T-helper 1 cell (primary cell): ENCODE results near the gene CASTOR1.
A peak's percentile ranks its signal among the peaks of the same experiment; 100 is the strongest.

Source experiments
- DNase-seq, 5 donors: peaks; one replicate each; pipeline ENCODE4 v3.0.0-alpha.2; 2012 to 2020

Gene CASTOR1

DNA sequence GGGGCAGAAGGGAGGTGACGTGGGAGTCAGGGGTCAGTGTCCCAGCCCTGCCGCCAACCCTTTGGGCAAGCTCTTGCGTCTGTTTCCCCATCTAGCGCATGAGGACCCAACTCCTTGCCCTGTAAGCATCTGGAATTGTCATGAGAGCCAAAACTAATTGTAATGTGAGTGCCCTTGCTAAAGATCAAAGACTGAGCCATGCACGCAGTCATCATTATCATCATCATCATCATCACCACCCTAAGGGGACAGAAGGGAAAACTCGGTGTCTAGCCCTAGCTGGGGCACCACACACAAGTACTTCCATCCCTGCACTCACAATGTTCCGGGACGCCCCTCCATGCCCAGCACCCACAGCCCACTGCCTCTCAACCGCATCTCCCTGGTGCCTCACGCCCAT, 45.2 kb downstream of the CASTOR1 start:
- DNase-seq: no peak

DNA sequence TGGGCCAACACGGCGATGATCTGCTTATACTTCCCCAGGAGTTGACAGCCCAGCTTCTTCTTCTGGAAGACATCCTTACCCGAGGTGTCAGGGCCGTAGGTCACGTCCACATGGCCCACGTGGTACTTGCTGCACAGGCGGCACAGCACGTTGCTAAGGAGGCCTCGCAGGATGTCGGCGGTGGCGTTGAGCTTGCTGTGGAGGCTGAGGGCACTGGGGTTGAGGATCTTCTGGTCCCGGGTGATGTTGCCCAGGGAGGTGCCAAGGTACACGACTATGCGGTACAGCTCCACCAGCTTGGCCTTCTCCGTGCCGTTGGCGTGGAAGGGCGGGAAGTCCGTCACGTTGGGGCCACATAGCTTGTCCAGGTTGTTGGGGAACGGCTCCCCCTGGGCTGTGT, 45.6 kb downstream of the CASTOR1 start:
- peak in 1 of 5 donors; percentile 69 for DNase-seq

DNA sequence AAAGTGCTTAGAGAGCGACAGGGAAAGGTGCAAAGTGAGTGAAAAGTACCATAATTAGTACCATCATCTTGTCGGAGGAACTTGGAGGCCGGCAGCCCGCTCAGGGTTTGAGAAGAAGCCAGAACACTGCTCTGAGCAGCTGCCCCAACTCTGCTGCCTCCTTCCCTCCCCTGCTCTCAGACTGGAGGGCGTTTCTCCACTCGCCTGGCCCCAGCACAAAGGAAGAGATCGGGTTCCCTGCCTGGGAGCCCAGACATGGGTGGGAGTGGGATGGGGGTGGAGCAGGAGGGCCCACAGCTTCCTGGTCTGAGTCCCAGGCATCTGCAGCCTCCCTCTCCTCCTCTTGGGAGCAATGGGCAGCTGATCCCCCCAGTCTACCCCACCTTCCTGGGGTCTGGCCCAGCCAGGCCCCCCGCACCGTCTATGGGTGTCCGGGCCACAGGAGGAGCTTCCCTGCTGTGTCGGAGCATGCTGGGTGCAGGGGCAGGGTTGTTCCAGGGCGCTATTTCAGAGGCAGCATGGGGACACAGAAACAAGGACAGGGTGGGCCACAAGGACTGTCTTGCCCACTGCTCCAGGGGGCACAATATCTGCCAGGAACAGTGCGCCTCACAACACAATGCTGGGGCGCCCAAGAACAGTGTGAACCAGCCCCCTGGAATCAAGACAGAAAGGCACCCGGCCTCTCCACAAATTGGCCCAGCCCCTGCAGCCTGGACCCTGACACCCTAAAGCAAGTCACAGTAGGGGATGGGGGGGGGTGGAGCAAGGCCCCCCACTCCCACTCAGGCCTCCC, 47.5 kb downstream of the CASTOR1 start:
- DNase-seq: no peak

DNA sequence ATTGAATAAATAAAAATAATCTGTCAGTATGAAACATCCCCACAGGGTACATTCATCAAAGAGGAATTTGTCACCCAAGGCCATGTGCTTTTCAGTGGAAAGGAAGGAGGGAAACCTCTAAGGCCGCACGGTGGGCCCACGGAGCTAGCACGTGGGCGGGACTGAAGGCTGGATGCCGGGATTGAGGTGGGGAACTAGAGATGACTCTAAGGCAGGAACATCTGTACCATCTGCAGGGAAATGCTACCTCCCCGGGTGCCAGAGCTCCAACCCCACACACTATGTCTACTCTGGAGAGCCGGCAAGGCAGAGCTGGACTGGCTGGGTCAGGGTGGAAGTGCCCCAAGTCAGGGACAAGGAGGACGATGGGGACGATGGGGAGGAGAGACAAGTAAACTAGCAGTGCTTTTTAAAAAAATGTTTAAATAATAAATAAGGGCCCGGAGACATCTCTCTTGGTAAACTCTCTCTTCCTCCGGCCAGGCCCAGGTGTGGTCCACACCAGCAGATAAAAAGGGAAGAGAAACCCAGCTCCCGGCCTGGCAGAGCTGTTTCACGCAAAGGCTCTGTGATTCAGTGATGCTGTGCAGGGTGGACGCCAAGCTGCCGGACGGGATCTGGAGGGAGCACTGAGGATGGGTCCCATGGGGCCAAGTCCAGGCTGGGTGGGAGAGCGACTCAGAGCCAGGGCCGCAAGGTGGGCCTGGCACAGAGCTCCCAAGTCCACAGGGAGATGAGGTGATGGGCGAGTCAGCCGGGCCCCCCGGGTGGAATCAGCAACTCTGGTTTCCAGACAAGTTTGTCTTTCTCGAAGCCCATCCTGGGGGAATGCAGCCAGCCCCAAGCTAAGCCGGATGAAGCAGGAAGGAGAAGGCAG, 48.5 kb downstream of the CASTOR1 start:
- no peak for DNase-seq

DNA sequence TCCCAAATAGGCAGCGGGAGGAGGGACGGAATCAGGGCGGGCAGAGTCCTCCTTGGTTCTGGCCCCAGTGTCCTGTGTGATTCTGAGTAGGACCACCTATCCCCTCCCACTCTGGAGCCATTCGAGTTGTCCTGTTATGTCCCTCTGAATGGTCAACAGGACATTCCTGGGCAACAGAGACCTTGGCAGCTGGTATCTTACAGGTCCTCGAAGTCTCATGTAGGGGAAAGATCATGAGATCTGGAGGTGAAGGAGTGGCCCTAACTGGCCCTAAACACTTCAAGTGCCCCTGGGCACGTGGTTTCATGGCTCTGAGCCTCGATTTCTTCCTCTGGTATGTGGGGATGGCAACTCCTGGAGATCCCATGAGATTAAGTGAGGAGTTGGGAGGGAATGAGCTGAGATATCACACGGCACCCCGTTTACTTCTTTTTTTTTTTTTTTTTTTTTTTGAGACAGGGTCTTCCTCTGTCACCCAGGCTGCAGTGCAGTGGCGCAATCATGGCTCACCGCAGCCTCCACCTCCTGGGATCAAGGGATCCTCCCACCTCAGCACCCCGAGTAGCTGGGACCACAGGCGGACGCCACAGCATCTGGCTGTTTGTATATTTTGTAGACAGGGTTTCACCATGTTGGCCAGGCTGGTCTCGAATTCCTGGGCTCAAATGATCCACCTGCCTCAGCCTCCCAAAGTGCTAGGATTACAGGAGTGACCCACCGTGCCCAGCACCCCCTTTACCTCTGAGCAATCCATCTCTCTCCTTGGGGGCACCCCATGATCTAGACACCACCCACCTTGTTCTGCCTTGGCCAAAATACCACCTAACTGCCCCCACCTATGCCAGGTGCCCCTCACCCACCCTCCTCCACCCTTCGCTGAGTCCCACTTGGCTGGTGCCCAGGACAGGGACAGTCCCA, 49.6 kb downstream of the CASTOR1 start:
- DNase-seq: no peak

DNA sequence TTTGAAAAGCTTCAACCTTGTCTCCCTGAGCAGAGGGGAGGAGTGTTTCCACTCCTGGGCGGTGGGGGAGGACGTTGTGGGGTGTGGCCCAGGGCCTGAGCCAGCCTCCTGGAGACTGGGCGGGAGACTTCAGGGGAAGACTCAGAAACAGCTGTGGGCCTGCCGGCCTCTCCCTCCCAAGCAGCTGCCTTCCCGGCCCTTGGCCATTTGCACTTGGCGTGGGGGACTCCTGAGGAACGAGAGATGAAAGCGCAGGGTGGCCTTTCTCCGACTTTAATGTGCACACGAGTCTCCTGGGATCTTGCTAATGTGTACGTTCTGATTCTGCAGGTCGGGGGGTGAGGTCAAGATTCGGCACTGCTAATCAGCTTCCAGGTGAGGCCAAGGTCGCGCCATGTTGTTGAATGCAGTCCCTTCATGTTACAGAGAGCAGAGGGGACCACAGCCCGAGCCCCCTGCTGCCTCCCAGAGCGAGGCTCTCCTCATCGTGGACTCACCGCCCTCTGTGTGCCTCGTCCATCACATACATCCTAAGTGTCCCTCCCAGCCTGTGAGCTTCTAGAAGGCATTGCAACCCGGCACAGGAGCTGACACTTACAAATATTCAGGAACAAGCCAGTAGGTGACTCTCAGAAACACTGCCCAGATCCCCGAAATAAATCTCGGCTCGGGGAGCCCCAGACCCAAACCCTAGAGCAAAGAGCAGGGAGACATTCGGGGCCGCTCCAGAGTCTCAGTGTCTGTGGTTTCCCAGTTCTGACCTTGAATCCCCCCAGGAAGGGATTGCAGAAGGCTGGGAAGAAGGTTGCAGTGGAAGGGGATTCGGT, 50.4 kb downstream of the CASTOR1 start:
- no peak for DNase-seq

DNA sequence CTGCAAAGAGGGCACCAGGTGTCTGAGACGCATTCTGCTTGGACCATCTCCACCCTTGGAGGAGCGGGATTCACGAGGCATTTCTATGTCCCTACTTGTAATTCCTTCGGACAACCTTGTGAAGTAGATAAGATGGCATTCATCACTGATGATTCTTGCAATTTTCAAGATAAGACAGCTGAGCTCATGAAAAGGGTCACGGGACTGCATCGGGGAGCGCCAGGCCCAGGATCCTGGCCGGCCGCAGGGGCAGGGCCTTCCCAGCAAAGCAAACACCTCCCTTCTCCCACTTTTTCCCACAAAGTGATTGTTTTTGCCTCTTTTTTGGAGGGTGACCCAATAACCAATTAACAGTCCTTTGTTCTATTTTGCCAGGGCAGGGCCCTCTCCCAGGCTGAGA, 51.2 kb downstream of the CASTOR1 start:
- no peak for DNase-seq

DNA sequence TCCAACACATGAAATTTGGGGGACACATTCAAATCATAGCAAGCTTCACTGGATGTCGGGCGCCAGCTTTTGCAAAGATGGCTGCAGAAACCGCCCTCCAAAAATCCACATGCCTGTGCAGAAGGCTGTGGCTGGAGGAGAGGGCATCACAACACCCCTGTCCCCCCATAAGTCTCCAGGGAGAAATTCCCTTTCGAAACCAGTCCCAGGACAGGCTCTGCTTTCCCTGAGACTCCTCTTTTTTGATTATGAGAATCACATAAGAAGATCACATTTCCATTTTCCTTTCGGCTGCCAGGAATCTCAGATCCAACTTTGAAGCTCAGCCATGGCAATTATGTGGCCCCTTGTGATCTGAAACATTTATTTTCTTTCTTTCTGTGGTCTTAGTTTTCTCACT, 52.4 kb downstream of the CASTOR1 start:
- no peak for DNase-seq

DNA sequence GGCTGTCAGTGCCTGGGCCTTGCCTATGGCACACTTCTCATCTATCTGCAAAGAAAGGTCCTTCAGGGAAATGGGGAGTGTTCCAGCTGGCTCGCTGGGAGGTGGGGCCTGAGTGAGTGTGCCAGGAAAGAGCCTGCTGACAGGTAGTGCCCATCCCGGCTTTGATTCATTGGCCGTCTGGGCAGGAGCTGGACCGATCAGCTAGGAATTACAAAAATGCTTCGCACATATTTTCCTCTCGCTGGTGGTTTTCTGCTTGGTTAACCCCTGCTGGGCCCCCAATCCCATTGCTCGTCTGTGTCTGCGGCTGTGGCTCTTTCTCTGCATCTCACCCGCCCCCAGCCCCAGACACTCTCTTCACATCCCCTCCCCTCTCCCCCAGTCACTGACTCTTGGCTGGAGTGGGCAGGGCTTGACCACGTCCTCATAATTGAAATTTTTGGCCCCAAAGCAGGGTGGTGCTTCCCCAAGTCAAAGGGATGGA, 53.6 kb downstream of the CASTOR1 start:
- DNase-seq: no peak
